Transverse colon (tissue), 4 donors: ENCODE measurements around the gene ARHGAP42. TPM values are rescaled to one million over a fixed set of nuclear protein-coding genes. Genes with fewer than 3 reads are reported as not detected.

ENCODE experiments used
- DNase-seq: peaks from one replicate; pipeline ENCODE4 v3.0.0-alpha.2; 2019
- H3K27ac ChIP-seq, 4 donors: fragments of 200-600 bp; sonication (generic); 2 replicates each; pipeline ENCODE4 v1.5.1; 2016 to 2018; ENCODE audit warnings: inconsistent platforms in 4 of 4
- H3K27me3 ChIP-seq: fragments of 200-600 bp; sonication (generic); 2 replicates; pipeline ENCODE4 v1.5.1; 2017; ENCODE audit warnings: inconsistent platforms
- H3K36me3 ChIP-seq, 4 donors: fragments of 200-600 bp; sonication (generic); 2 replicates each; pipeline ENCODE4 v1.5.1; 2017 to 2019; ENCODE audit warnings: inconsistent platforms in 4 of 4
- H3K4me1 ChIP-seq, 4 donors: fragments of 200-600 bp; sonication (generic); 2 replicates each; pipeline ENCODE4 v1.5.1; 2017 to 2020; ENCODE audit warnings: inconsistent platforms in 4 of 4
- H3K4me3 ChIP-seq, 4 donors: fragments of 200-600 bp; sonication (generic); 1 replicate in 1 of 4; 2 replicates in 3 of 4; pipeline versions ENCODE4 v1.5.1 to v1.6.1; 2017 to 2019; ENCODE audit warnings: inconsistent platforms in 4 of 4
- H3K9me3 ChIP-seq, 2 donors: fragments of 200-600 bp; sonication (generic); 2 replicates each; pipeline ENCODE4 v1.5.1; 2017 to 2019; ENCODE audit warnings: inconsistent platforms in 2 of 2
- EP300 ChIP-seq: sonication (generic); formaldehyde crosslinking; IDR thresholded peaks from one replicate; pipeline ENCODE4 v1.6.1; 2017; ENCODE audit warnings: antibody characterized with exemption, low read depth
- POLR2A ChIP-seq: fragments of 450-650 bp; IDR thresholded peaks from one replicate; pipeline ENCODE4 v1.6.1; 2016; ENCODE audit warnings: antibody characterized with exemption, mild to moderate bottlenecking, moderate library complexity
- POLR2AphosphoS5 ChIP-seq, 3 donors: sonication (generic); formaldehyde crosslinking; IDR thresholded peaks; one replicate each; pipeline ENCODE4 v1.6.1; 2016; ENCODE audit warnings: antibody characterized with exemption in 3 of 3
- WGBS, 2 donors: methylation state at CpG; one replicate each; pipeline ENCODE4 v1.1.5; 2018; ENCODE audit warnings: low coverage in 1 of 2; 5-methylcytosine and 5-hydroxymethylcytosine counted together
- in situ Hi-C, 4 donors: fragments of 200-750 bp; cut with MboI; loops; one replicate each; pipeline versions ENCODE4 v1.15.0 to v1.15.1; 2017; ENCODE audit warnings: low sequenced_read_pairs in 3 of 4, low pct_ligation_motif_present in 1 of 4, low pct_unique_long_range_greater_than_20kb in 1 of 4
- intact Hi-C: fragments of 100-400 bp; cut with DNase I; formaldehyde crosslinking; loops from one replicate; pipeline ENCODE4 v1.15.1; 2023; ENCODE audit warnings: low total_unique reads
- total RNA-seq, 4 donors: library from RNA; depleted of rRNA; stranded (reverse); fragments of >200 nt; gene quantifications; one replicate each; pipeline ENCODE4 v1.1.0, GENCODE V29; 2016
- TF ChIP-seq, protein P1 (sequence below), 5 experiments: fragments of 200-600 bp in 3 of 5; fragments of 450-650 bp in 2 of 5; sonication (generic) in 3 of 5; IDR thresholded peaks; 1 replicate in 2 of 5; 2 replicates in 3 of 5; pipeline ENCODE4 v1.5.1; 2016 to 2017; ENCODE audit warnings: antibody characterized with exemption in 5 of 5, inconsistent platforms in 3 of 5, mild to moderate bottlenecking in 2 of 5, moderate library complexity in 1 of 5

Gene ARHGAP42
- total RNA-seq, 4 donors from 2014 or later: 33.3 to 62.5 (median 40.9) TPM

GRCh38 chr11:100972046-100972445 is 285.0 kb downstream of the ARHGAP42 start:
- H3K27ac ChIP-seq: no peak overlapping the region
- intact Hi-C loops: no loop called here
- DNase-seq: no peak
- WGBS, 2 donors: 90 to 100% methylated on average over 5 to 6 of the region's 6 CpGs
- H3K9me3 ChIP-seq: peaks cover 8 to 9% of the 10 kb centered on the region in 2 donors
- H3K4me3 ChIP-seq: no peak overlapping the region
- TF ChIP-seq POLR2AphosphoS5 (IDR thresholded peaks at IDR 0.05) (no peak), EP300 (no peak), POLR2A (no peak)
- TF ChIP-seq, protein P1, sequence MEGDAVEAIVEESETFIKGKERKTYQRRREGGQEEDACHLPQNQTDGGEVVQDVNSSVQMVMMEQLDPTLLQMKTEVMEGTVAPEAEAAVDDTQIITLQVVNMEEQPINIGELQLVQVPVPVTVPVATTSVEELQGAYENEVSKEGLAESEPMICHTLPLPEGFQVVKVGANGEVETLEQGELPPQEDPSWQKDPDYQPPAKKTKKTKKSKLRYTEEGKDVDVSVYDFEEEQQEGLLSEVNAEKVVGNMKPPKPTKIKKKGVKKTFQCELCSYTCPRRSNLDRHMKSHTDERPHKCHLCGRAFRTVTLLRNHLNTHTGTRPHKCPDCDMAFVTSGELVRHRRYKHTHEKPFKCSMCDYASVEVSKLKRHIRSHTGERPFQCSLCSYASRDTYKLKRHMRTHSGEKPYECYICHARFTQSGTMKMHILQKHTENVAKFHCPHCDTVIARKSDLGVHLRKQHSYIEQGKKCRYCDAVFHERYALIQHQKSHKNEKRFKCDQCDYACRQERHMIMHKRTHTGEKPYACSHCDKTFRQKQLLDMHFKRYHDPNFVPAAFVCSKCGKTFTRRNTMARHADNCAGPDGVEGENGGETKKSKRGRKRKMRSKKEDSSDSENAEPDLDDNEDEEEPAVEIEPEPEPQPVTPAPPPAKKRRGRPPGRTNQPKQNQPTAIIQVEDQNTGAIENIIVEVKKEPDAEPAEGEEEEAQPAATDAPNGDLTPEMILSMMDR (IDR thresholded peaks at IDR 0.05): no peak
- peaks cover 0 to 28% (median 6%) of the 10 kb centered on the region in 4 donors for H3K36me3 ChIP-seq
- in situ Hi-C loops: no loop called here
- no peaks in the 10 kb centered on the region for H3K27me3 ChIP-seq
- H3K4me1 ChIP-seq: no peaks in the 10 kb centered on the region

GRCh38 chr11:100978442-100978841 is 291.4 kb downstream of the ARHGAP42 start:
- in situ Hi-C loops: no loop called here
- Histone ChIP-seq H3K9me3 (no peaks in the 10 kb centered on the region), H3K27ac (no peak overlapping the region), H3K36me3 (peaks cover 0 to 15% (median 7%) of the 10 kb centered on the region in 4 donors), H3K4me1 (no peaks in the 10 kb centered on the region), H3K4me3 (no peak overlapping the region), H3K27me3 (no peaks in the 10 kb centered on the region)
- no peak for TF ChIP-seq POLR2A
- TF ChIP-seq, protein P1 (IDR thresholded peaks at IDR 0.05): no peak
- no peak for TF ChIP-seq POLR2AphosphoS5 (IDR thresholded peaks at IDR 0.05)
- no peak for TF ChIP-seq EP300
- 51 to 68% methylated on average over 2 of the region's 2 CpGs for WGBS, 2 donors
- no peak for DNase-seq
- intact Hi-C loops: no loop called here

DNA sequence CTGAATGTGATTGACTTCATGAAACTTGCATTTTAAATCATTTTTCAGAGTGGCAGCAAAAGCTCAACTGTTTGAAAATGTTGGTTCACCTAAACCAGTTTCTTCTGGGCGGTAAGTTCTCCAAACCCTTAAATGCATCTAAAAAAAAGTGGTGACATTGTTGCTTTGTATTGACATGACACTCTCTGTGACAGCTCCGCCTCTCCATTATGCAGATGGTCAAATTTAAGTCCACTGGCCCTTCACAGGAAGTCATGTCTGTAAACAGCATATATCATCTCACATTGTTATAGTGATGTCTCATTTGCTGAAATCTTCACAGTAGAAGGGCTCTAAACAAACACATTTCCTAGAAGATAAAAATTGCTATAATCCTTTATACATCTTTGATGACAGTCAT is 291.9 kb downstream of the ARHGAP42 start:
- Histone ChIP-seq H3K4me1 (no peaks in the 10 kb centered on the region), H3K4me3 (no peak overlapping the region), H3K9me3 (no peaks in the 10 kb centered on the region), H3K36me3 (peaks cover 0 to 15% (median 5%) of the 10 kb centered on the region in 4 donors), H3K27me3 (no peaks in the 10 kb centered on the region), H3K27ac (no peak overlapping the region)
- DNase-seq: no peak
- WGBS, 2 donors: 84% methylated on average over 2 of the region's 2 CpGs; no CpG with 5 or more reads in 1 of the 2 donors
- TF ChIP-seq, protein P1 (IDR thresholded peaks at IDR 0.05): no peak
- TF ChIP-seq EP300: no peak
- TF ChIP-seq POLR2A: no peak
- TF ChIP-seq POLR2AphosphoS5 (IDR thresholded peaks at IDR 0.05): no peak
- intact Hi-C loops: no loop called here
- in situ Hi-C loops: no loop called here

- in situ Hi-C loops (no loop called here), intact Hi-C loops (no loop called here)
- WGBS, 2 donors: 83 to 100% methylated on average over 3 of the region's 3 CpGs
- no peak overlapping the region for H3K4me3 ChIP-seq
- no peak for DNase-seq
- no peaks in the 10 kb centered on the region for H3K9me3 ChIP-seq
- TF ChIP-seq POLR2AphosphoS5 (IDR thresholded peaks at IDR 0.05) (no peak), POLR2A (no peak), EP300 (no peak)
- TF ChIP-seq, protein P1 (IDR thresholded peaks at IDR 0.05): peak in 1 of 5 experiments; percentile 14
- H3K27me3 ChIP-seq: no peaks in the 10 kb centered on the region
- no peak overlapping the region for H3K27ac ChIP-seq
- H3K36me3 ChIP-seq: peaks cover 0 to 15% (median 4%) of the 10 kb centered on the region in 4 donors
- no peaks in the 10 kb centered on the region for H3K4me1 ChIP-seq
Observed at GRCh38 chr11:100980156-100980555, 293.1 kb downstream of the ARHGAP42 start.
